Colonic mucosa (tissue), 4 donors: ENCODE measurements around the gene ENO2. TPM values are rescaled to one million over a fixed set of nuclear protein-coding genes. Genes with fewer than 3 reads are reported as not detected.

ENCODE experiments used
- DNase-seq: peaks from one replicate; pipeline ENCODE4 v3.0.0-alpha.2; 2020
- H3K27ac ChIP-seq: fragments of 200-600 bp; one replicate; pipeline ENCODE4 v1.8.0; 2021
- H3K27me3 ChIP-seq: fragments of 200-600 bp; one replicate; pipeline ENCODE4 v1.8.0; 2021
- H3K36me3 ChIP-seq: fragments of 200-600 bp; one replicate; pipeline ENCODE4 v1.8.0; 2021
- H3K4me1 ChIP-seq: fragments of 200-600 bp; one replicate; pipeline ENCODE4 v1.8.0; 2021; ENCODE audit warnings: mild to moderate bottlenecking
- H3K4me3 ChIP-seq: fragments of 200-600 bp; one replicate; pipeline ENCODE4 v1.8.0; 2021
- H3K9ac ChIP-seq, 2 donors: one replicate each; pipeline ENCODE4 v1.7.0; 2013; ENCODE audit warnings: control low read depth in 2 of 2, low read depth in 2 of 2, low read length in 2 of 2
- H3K9me3 ChIP-seq: fragments of 200-600 bp; one replicate; pipeline ENCODE4 v1.8.0; 2021
- CTCF ChIP-seq: fragments of 200-600 bp; IDR thresholded peaks from one replicate; pipeline ENCODE4 v1.8.0; 2022; ENCODE audit warnings: antibody characterized with exemption, mild to moderate bottlenecking
- intact Hi-C: fragments of 100-400 bp; cut with DNase I; formaldehyde crosslinking; loops from one replicate; pipeline ENCODE4 v1.14.1; 2022
- total RNA-seq, 2 donors: library from RNA; stranded (reverse); fragmentation: NEBNext Ultra II Directional in 1 of 2; extraction: Animal tissue kit (Norgen Biotek cat#: 25700) in 1 of 2; gene quantifications; one replicate each; pipeline ENCODE4 v1.2.1, GENCODE V29; 2021
- donor health status: healthy.
- donor health status: DM: no; HTN: no; CAD: no.
- donor health status: DM: no; HTN: no; CAD: no.

Gene ENO2
- total RNA-seq, 2 donors from 2014 or later, result 7.6 to 15.7 TPM

- Histone ChIP-seq H3K36me3 (no peaks in the 10 kb centered on the region), H3K4me3 (peak overlapping the region; percentile 15), H3K9me3 (no peaks in the 10 kb centered on the region), H3K4me1 (no peaks in the 10 kb centered on the region), H3K9ac (peak overlapping the region; percentile 9 to 19), H3K27me3 (no peaks in the 10 kb centered on the region), H3K27ac (peak overlapping the region; percentile 80)
- no peak for DNase-seq
- TF ChIP-seq CTCF, result no peak
- intact Hi-C loops, result no loop called here
These were observed 40.1 kb downstream of the ENO2 start for GRCh38 chr12:6954316-6955107.

- H3K4me1 ChIP-seq, result peaks cover 8% of the 10 kb centered on the region
These were observed 41.0 kb downstream of the ENO2 start for GRCh38 chr12:6955108-6956020.

GRCh38 chr12:6956021-6956727 lies 41.8 kb downstream of the ENO2 start:
- no peak overlapping the region for H3K4me3 ChIP-seq
- H3K27me3 ChIP-seq, result no peaks in the 10 kb centered on the region
- TF ChIP-seq CTCF, result no peak
- no peaks in the 10 kb centered on the region for H3K9me3 ChIP-seq
- no peaks in the 10 kb centered on the region for H3K36me3 ChIP-seq
- intact Hi-C loops, result no loop called here
- no peak for DNase-seq
- H3K9ac ChIP-seq, result no peak overlapping the region
- H3K27ac ChIP-seq, result no peak overlapping the region
- peaks cover 10% of the 10 kb centered on the region for H3K4me1 ChIP-seq

More at GRCh38 chr12:6955108-6956020, 41.0 kb downstream of the ENO2 start:
- Histone ChIP-seq H3K36me3 (no peaks in the 10 kb centered on the region), H3K27me3 (no peaks in the 10 kb centered on the region), H3K27ac (peak overlapping the region; percentile 80), H3K9ac (peak overlapping the region in 1 of 2 donors; percentile 9), H3K9me3 (no peaks in the 10 kb centered on the region), H3K4me3 (no peak overlapping the region)
- no peak for DNase-seq
- intact Hi-C loops, result no loop called here
- no peak for TF ChIP-seq CTCF

GRCh38 chr12:6957151-6957701 lies 42.8 kb downstream of the ENO2 start:
- Histone ChIP-seq H3K36me3 (no peaks in the 10 kb centered on the region), H3K9ac (no peak overlapping the region), H3K27ac (no peak overlapping the region), H3K4me3 (no peak overlapping the region), H3K4me1 (peaks cover 10% of the 10 kb centered on the region), H3K27me3 (no peaks in the 10 kb centered on the region), H3K9me3 (no peaks in the 10 kb centered on the region)
- no peak for TF ChIP-seq CTCF
- no peak for DNase-seq
- intact Hi-C loops, result no loop called here
